Renal cortex interstitium (tissue), 3 donors: ENCODE results near the gene PCDHA6. TPM values are rescaled to one million over a fixed set of nuclear protein-coding genes. Genes with fewer than 3 reads are reported as not detected.

Source experiments
- polyA plus RNA-seq, 3 donors: library from polyadenylated mRNA; unstranded; fragments of 120-200 nt; gene quantifications; one replicate each; pipeline ENCODE4 v1.2.1, GENCODE V29; 2013; ENCODE audit not compliant: insufficient read length in 3 of 3

PCDHA6 gene
- polyA plus RNA-seq, 3 donors, result 0.16 to 0.41 (median 0.40) TPM

Other genes starting within 250 kb of the PCDHA6 start
- gene CD14, start 194.8 kb upstream of the PCDHA6 start, polyA plus RNA-seq, result 10 to 100 TPM in 2 of 3 donors, 1 to 10 TPM in 1; 8.4 to 11.5 (median 11.0) TPM
- 10 to 100 TPM; 16.1 to 19.3 (median 17.0) TPM for gene TMCO6, start 188.5 kb upstream of the PCDHA6 start, polyA plus RNA-seq
- 10 to 100 TPM; 77.3 to 94.8 (median 88.4) TPM for gene NDUFA2, start 180.3 kb upstream of the PCDHA6 start, polyA plus RNA-seq
- gene IK, start 180.1 kb upstream of the PCDHA6 start, polyA plus RNA-seq, result 100 to 1,000 TPM; 158 to 177 (median 174) TPM
- 10 to 100 TPM; 15.0 to 20.6 (median 15.8) TPM for gene WDR55, start 163.1 kb upstream of the PCDHA6 start, polyA plus RNA-seq
- gene DND1, start 154.4 kb upstream of the PCDHA6 start, polyA plus RNA-seq, result 1 to 10 TPM in 1 of 3 donors, under 1 TPM in 2; 0.36 to 1.0 (median 0.76) TPM
- gene HARS1, start 136.6 kb upstream of the PCDHA6 start, polyA plus RNA-seq, result 10 to 100 TPM; 70.5 to 78.3 (median 71.8) TPM
- 10 to 100 TPM; 42.6 to 54.8 (median 46.8) TPM for gene HARS2, start 136.5 kb upstream of the PCDHA6 start, polyA plus RNA-seq
- 100 to 1,000 TPM; 103 to 141 (median 128) TPM for gene ZMAT2, start 127.5 kb upstream of the PCDHA6 start, polyA plus RNA-seq
- gene PCDHA1, start 41.8 kb upstream of the PCDHA6 start, polyA plus RNA-seq, result under 1 TPM in 1 of 3 donors, not detected in 2; 0.09 TPM
- gene PCDHA2, start 33.1 kb upstream of the PCDHA6 start, polyA plus RNA-seq, result under 1 TPM; 0.24 to 0.37 (median 0.30) TPM
- under 1 TPM; 0.36 to 0.41 (median 0.37) TPM for gene PCDHA3, start 26.9 kb upstream of the PCDHA6 start, polyA plus RNA-seq
- gene PCDHA4, start 20.9 kb upstream of the PCDHA6 start, polyA plus RNA-seq, result 1 to 10 TPM in 2 of 3 donors, under 1 TPM in 1; 0.96 to 1.1 (median 1.0) TPM
- gene PCDHA5, start 6.3 kb upstream of the PCDHA6 start, polyA plus RNA-seq, result under 1 TPM in 2 of 3 donors, not detected in 1; 0.06 to 0.21 TPM
- gene PCDHA7, start 6.3 kb downstream of the PCDHA6 start, polyA plus RNA-seq, result under 1 TPM; 0.23 to 0.33 (median 0.26) TPM
- under 1 TPM; 0.06 to 0.09 (median 0.09) TPM for gene PCDHA8, start 13.2 kb downstream of the PCDHA6 start, polyA plus RNA-seq
- under 1 TPM; 0.03 to 0.05 (median 0.04) TPM for gene PCDHA9, start 20.4 kb downstream of the PCDHA6 start, polyA plus RNA-seq
- under 1 TPM; 0.23 to 0.91 (median 0.75) TPM for gene PCDHA10, start 27.9 kb downstream of the PCDHA6 start, polyA plus RNA-seq
- gene PCDHA11, start 41.0 kb downstream of the PCDHA6 start, polyA plus RNA-seq, result under 1 TPM; 0.09 to 0.29 (median 0.17) TPM
- under 1 TPM in 2 of 3 donors, not detected in 1; 0.11 to 0.12 TPM for gene PCDHA12, start 47.3 kb downstream of the PCDHA6 start, polyA plus RNA-seq
- not detected for gene PCDHA13, start 54.2 kb downstream of the PCDHA6 start, polyA plus RNA-seq
- under 1 TPM; 0.09 to 0.17 (median 0.09) TPM for gene PCDHAC1, start 98.3 kb downstream of the PCDHA6 start, polyA plus RNA-seq
- under 1 TPM; 0.52 to 0.65 (median 0.64) TPM for gene PCDHAC2, start 138.5 kb downstream of the PCDHA6 start, polyA plus RNA-seq
- gene PCDHB1, start 223.4 kb downstream of the PCDHA6 start, polyA plus RNA-seq, result under 1 TPM; 0.04 to 0.12 (median 0.12) TPM